Muscle layer of duodenum (tissue), 2 donors: ENCODE measurements around the gene NDUFC2.
"Not testable (repeated sequence)": the region's sequence is repeated elsewhere in the genome, so short reads cannot be mapped to it uniquely, and the experiment has no call there.

Experiments used
- H3K27ac ChIP-seq: one replicate; pipeline ENCODE4 v1.7.0; 2013; ENCODE audit warnings: mild to moderate bottlenecking, low read length
- H3K27me3 ChIP-seq: one replicate; pipeline ENCODE4 v1.7.0; 2013; ENCODE audit warnings: low read depth, mild to moderate bottlenecking, control low read depth, low read length
- H3K36me3 ChIP-seq, 2 donors: one replicate each; pipeline ENCODE4 v1.7.0; 2013; ENCODE audit warnings: low read length in 2 of 2, control low read depth in 1 of 2, mild to moderate bottlenecking in 1 of 2; ENCODE audit not compliant: insufficient read depth in 2 of 2, control insufficient read depth in 1 of 2
- H3K4me1 ChIP-seq, 2 donors: one replicate each; pipeline ENCODE4 v1.7.0; 2013; ENCODE audit warnings: low read length in 2 of 2, mild to moderate bottlenecking in 2 of 2, control low read depth in 1 of 2, moderate library complexity in 1 of 2; ENCODE audit not compliant: insufficient read depth in 2 of 2, control insufficient read depth in 1 of 2
- H3K4me3 ChIP-seq, 2 donors: one replicate each; pipeline ENCODE4 v1.7.0; 2013; ENCODE audit warnings: low read length in 2 of 2, low read depth in 1 of 2, mild to moderate bottlenecking in 1 of 2
- H3K9me3 ChIP-seq, 2 donors: one replicate each; pipeline ENCODE4 v1.7.0; 2013; ENCODE audit warnings: low read length in 2 of 2, control low read depth in 1 of 2, mild to moderate bottlenecking in 1 of 2; ENCODE audit not compliant: control insufficient read depth in 1 of 2
- donor health status: healthy.

The NDUFC2 gene

GRCh38 chr11:78037825-78038620 lies 41.6 kb downstream of the NDUFC2 start:
- Histone ChIP-seq H3K4me3 (no peak overlapping the region), H3K36me3 (no peaks in the 10 kb centered on the region), H3K9me3 (no peaks in the 10 kb centered on the region), H3K27ac (no peak overlapping the region), H3K27me3 (no peaks in the 10 kb centered on the region), H3K4me1 (peaks cover 8 to 10% of the 10 kb centered on the region in 2 donors)

DNA sequence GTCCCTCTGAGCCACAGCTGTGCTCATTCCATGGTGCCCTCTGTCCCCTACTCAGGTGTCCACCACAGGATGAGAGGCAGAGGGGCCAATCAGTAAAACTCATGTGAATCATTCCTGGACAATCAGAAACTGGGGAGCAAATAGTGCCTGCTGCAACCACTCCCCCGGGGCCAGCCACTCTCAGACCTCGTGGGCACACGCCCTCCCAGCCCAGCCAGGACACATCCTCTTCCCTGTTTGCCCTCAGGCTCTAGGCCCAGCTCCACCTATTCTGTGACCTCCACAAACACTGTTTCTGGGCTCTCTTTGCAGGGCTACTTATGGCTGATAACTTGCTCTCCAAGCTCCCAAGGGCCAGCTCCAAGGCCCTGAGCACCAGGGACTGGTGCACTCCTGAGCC lies 42.6 kb downstream of the NDUFC2 start:
- Histone ChIP-seq H3K27ac (no peak overlapping the region), H3K27me3 (no peaks in the 10 kb centered on the region), H3K4me3 (no peak overlapping the region), H3K4me1 (peaks cover 8 to 10% of the 10 kb centered on the region in 2 donors), H3K9me3 (no peaks in the 10 kb centered on the region), H3K36me3 (no peaks in the 10 kb centered on the region)

DNA sequence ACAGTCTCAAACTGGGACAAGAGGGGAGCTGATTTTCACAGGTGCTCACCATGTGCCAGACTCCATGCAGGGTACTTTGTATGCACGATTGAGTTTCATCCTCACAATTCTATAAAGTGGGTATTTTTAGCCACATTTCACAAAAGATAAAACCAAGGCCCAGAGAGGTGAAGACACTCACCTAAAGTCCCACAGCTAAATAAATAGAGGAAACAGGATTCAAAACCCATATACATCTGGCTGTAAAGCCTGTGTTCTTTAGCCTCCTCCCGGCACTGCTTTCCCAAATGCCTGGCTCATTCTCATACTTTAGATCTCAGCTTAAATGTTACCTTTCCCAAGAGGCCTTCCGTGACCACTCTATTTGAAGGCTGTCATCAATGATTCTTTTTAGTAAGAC lies 43.3 kb downstream of the NDUFC2 start:
- H3K4me3 ChIP-seq, result no peak overlapping the region
- H3K27me3 ChIP-seq, result no peaks in the 10 kb centered on the region
- H3K27ac ChIP-seq, result no peak overlapping the region
- H3K9me3 ChIP-seq, result no peaks in the 10 kb centered on the region
- no peaks in the 10 kb centered on the region for H3K36me3 ChIP-seq
- peaks cover 8 to 10% of the 10 kb centered on the region in 2 donors for H3K4me1 ChIP-seq

DNA sequence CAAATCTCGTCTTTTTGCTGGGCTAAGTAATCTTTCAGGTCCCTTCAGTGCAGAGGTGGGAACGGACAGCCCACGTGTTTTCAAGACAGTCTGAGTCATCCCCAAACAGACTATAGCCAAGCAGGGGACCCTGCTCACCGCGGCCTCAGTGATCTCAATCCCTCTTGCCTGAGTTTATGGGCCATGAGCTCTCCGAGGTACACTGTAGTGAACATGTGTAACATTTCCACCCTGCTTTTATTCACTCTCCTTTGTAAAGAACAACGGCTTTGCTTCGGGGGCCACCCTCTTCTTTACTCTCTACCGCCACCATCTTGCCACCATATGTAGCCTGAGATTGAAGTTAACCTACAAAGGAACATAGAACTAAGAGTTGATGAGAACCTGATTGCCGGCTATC lies 45.0 kb downstream of the NDUFC2 start:
- no peaks in the 10 kb centered on the region for H3K9me3 ChIP-seq
- no peak overlapping the region for H3K27ac ChIP-seq
- peaks cover 2 to 13% of the 10 kb centered on the region in 2 donors for H3K4me1 ChIP-seq
- H3K4me3 ChIP-seq, result no peak overlapping the region
- no peaks in the 10 kb centered on the region for H3K36me3 ChIP-seq
- no peaks in the 10 kb centered on the region for H3K27me3 ChIP-seq

- Histone ChIP-seq H3K27ac (no peak overlapping the region), H3K9me3 (no peaks in the 10 kb centered on the region), H3K27me3 (no peaks in the 10 kb centered on the region), H3K36me3 (no peaks in the 10 kb centered on the region), H3K4me3 (no peak overlapping the region), H3K4me1 (peaks cover 0 to 12% of the 10 kb centered on the region in 2 donors)
Measured at GRCh38 chr11:78033040-78033439, 46.6 kb downstream of the NDUFC2 start.

GRCh38 chr11:78032090-78032489 lies 47.6 kb downstream of the NDUFC2 start:
- Histone ChIP-seq H3K9me3 (no peaks in the 10 kb centered on the region), H3K36me3 (no peaks in the 10 kb centered on the region), H3K4me3 (no peak overlapping the region), H3K27ac (no peak overlapping the region), H3K4me1 (peaks cover 0 to 12% of the 10 kb centered on the region in 2 donors), H3K27me3 (no peaks in the 10 kb centered on the region)

DNA sequence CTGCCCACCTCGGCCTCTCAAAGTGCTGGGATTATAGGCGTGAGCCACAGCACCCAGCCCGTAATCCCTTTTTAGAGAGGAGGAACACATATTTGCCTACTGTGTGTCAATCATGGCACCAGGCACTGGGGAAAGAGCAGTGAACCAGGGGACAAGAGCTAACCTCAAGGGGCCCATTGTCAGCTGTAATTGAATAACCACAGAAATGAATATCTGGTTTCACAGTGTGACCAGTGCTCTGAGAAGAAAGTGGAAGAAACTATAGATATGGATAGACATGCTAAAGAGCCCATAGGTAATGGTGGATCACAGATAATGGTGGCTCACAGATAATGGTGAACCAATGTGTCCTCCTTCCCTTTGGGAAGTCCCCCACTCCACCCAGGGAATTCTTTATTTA lies 48.0 kb downstream of the NDUFC2 start:
- Histone ChIP-seq H3K27ac (no peak overlapping the region), H3K9me3 (no peaks in the 10 kb centered on the region), H3K36me3 (no peaks in the 10 kb centered on the region), H3K4me1 (peaks cover 0 to 12% of the 10 kb centered on the region in 2 donors), H3K27me3 (no peaks in the 10 kb centered on the region), H3K4me3 (no peak overlapping the region)

DNA sequence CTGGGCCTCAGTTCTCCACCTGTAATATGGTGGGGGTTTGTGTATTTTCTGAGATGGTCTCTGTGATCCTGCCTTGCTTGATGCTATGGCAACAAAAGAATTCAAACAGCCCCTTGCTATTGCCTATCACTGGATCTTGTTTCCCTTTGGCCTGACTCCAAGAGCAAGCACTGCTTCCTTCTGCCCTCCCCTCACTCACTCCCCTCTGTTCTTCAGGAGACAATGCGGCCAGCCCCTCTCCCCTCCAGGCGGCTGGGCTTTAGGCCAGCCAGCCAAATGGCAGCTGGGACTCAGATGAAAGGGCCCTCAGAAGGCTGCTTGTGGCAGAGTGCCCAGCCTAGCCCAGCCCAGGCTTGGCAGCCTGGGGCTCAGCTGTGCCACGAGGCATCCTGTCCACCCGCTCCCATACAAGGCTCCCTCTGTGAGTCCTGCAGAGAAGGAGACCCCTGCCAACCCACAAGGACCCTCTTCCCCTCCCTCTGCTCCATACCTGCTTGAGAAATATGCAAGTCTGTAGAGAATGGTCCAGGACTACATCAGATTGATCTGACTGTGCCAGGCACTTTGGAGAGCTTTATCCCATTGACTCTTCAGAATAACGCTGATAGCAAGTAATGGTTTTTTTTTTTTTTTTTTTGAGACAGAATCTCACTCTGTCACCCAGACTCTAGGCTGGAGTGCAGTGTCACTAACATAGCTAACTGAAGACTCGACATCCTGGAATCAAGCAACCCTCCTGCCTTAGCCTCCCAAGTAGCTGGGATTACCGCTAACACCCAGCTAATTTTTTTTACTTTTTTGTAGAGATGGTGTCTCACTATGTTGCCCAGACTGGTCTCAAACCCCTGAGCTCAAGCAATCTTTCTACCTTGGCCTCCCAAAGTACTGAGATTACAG lies 49.0 kb downstream of the NDUFC2 start:
- H3K36me3 ChIP-seq, result no peaks in the 10 kb centered on the region
- H3K9me3 ChIP-seq, result no peaks in the 10 kb centered on the region
- peaks cover 0 to 12% of the 10 kb centered on the region in 2 donors for H3K4me1 ChIP-seq
- no peaks in the 10 kb centered on the region for H3K27me3 ChIP-seq
- no peak overlapping the region for H3K27ac ChIP-seq
- no peak overlapping the region for H3K4me3 ChIP-seq

DNA sequence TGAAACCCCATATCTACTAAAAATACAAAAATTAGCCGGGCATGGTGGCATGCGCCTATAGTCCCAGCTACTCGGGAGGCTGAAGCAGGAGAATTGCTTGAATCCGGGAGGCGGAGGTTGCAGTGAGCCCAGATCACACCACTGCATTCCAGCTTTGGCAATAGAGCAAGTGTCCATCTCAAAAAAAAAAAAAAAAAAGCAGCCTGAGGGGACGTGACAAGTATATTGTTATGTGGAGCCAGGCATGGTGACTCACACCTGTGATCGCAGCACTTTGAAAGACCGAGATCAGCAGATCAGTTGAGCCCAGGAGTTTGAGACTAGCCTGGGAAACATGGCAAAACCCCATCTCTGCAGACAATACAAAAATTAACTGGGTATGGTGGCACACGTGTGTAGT lies 51.2 kb downstream of the NDUFC2 start:
- not testable (repeated sequence) for H3K27ac ChIP-seq, H3K9me3 ChIP-seq, H3K4me3 ChIP-seq, H3K27me3 ChIP-seq, H3K36me3 ChIP-seq
- H3K4me1 ChIP-seq, result peaks cover 0 to 12% of the 10 kb centered on the region in 2 donors

DNA sequence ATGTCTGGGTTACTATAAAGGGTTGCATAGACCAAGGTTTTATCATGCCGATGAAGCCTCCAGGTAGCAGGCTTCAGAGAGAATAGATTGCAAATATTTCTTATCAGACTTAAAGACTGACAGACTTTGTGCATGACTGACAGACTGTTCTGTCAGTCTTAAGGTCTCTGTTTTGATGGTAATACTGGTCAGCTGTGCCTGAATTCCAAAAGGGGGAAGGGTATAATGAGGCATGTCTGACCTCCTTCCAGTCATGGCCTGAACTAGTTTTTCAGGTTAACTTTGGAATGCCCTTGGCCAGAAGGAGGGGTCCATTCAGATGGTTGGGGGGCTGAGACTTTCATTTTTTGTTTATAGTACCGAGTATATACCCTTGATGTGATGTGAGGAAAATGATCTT lies 51.9 kb downstream of the NDUFC2 start:
- H3K4me3 ChIP-seq, result no peak overlapping the region
- H3K27me3 ChIP-seq, result no peaks in the 10 kb centered on the region
- no peak overlapping the region for H3K27ac ChIP-seq
- peaks cover 0 to 12% of the 10 kb centered on the region in 2 donors for H3K4me1 ChIP-seq
- no peaks in the 10 kb centered on the region for H3K9me3 ChIP-seq
- no peaks in the 10 kb centered on the region for H3K36me3 ChIP-seq

DNA sequence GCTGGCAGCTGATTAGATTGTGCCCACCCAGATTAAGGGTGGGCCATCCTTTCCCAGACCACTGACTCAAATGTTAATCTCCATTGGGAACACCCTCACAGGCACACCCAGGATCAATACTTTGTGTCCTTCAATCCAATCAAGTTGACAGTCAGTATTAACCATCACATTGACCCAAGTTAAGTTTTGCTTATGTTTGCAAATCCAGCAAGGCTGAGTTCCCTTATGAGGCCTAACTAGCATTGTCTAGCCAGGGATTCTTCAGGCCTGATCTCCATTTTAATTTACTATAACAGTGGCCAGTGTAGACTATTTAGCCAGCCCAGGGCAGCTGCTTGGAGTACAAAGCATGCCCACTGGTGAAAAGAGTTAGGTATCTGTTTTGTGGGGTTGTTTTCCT lies 54.3 kb downstream of the NDUFC2 start:
- Histone ChIP-seq H3K27ac (no peak overlapping the region), H3K36me3 (no peaks in the 10 kb centered on the region), H3K27me3 (no peaks in the 10 kb centered on the region), H3K9me3 (no peaks in the 10 kb centered on the region), H3K4me1 (peaks cover 0 to 4% of the 10 kb centered on the region in 2 donors), H3K4me3 (no peak overlapping the region)
